GM19238 (cell line): ENCODE measurements around the gene ALDH1L2.
"Not testable (repeated sequence)": the region's sequence is repeated elsewhere in the genome, so short reads cannot be mapped to it uniquely, and the experiment has no call there.

Experiments
- DNase-seq: peaks from one replicate; pipeline ENCODE4 v3.0.0; 2011; ENCODE audit warnings: low spot score; ENCODE audit not compliant: insufficient read length

ALDH1L2 gene

GRCh38 chr12:105084251-105085250 lies at the start of gene ALDH1L2:
TSS of gene ALDH1L2 (minus strand) at chr12:105084458. CDS start at chr12:105084436, 22 bp downstream.
- peak; percentile 42 for DNase-seq

- DNase-seq, result no peak
These were observed 36.3 kb upstream of the ALDH1L2 start for GRCh38 chr12:105120551-105120950.

- no peak for DNase-seq
These were observed 32.7 kb upstream of the ALDH1L2 start for GRCh38 chr12:105116969-105117368.

- no peak for DNase-seq
These were observed 28.8 kb upstream of the ALDH1L2 start for GRCh38 chr12:105113094-105113493.

- DNase-seq, result no peak
These were observed 26.6 kb upstream of the ALDH1L2 start for GRCh38 chr12:105110851-105111250.

GRCh38 chr12:105109465-105110212 lies 25.4 kb upstream of the ALDH1L2 start:
- no peak for DNase-seq

- DNase-seq, result peak; percentile 92
These were observed 23.5 kb upstream of the ALDH1L2 start, which contains the start of gene WASHC4 for GRCh38 chr12:105107494-105108371. TSS of gene WASHC4 (plus strand) at chr12:105107731. CDS start at chr12:105107801, 70 bp downstream.

- no peak for DNase-seq
These were observed 22.9 kb upstream of the ALDH1L2 start for GRCh38 chr12:105107171-105107493.

GRCh38 chr12:105106621-105107020 lies 22.4 kb upstream of the ALDH1L2 start:
- no peak for DNase-seq

GRCh38 chr12:105104762-105105161 lies 20.5 kb upstream of the ALDH1L2 start:
- no peak for DNase-seq

- no peak for DNase-seq
These were observed 18.4 kb upstream of the ALDH1L2 start for GRCh38 chr12:105102673-105103072.

- no peak for DNase-seq
These were observed 16.7 kb upstream of the ALDH1L2 start for GRCh38 chr12:105100998-105101397.

GRCh38 chr12:105100207-105100985 lies 16.1 kb upstream of the ALDH1L2 start:
- no peak for DNase-seq

- DNase-seq, result no peak
These were observed 15.1 kb upstream of the ALDH1L2 start for GRCh38 chr12:105099356-105099755.

- not testable (repeated sequence) for DNase-seq
These were observed 11.1 kb upstream of the ALDH1L2 start for GRCh38 chr12:105095338-105095737.

- no peak for DNase-seq
These were observed 8.1 kb upstream of the ALDH1L2 start for GRCh38 chr12:105092336-105092735.

GRCh38 chr12:105091476-105092206 lies 7.4 kb upstream of the ALDH1L2 start:
- no peak for DNase-seq

GRCh38 chr12:105090361-105090760 lies 6.1 kb upstream of the ALDH1L2 start:
- no peak for DNase-seq

GRCh38 chr12:105089817-105090216 lies 5.6 kb upstream of the ALDH1L2 start:
- no peak for DNase-seq

GRCh38 chr12:105085501-105085900 lies 1.2 kb upstream of the ALDH1L2 start:
- DNase-seq, result no peak
